ENCODE data around the gene GAS7.
"Not testable (repeated sequence)": the region's sequence is repeated elsewhere in the genome, so short reads cannot be mapped to it uniquely, and the experiment has no call there.

GAS7 gene

GRCh38 chr17:10060526-10060925, 137.9 kb downstream of the GAS7 start:
- TF ChIP-seq POLR2AphosphoS5 (IDR thresholded peaks at IDR 0.05; ENCODE audit: borderline replicate concordance, low read depth, low read length) (no peak), FOXP2 (optimal IDR thresholded peaks at IDR 0.05; ENCODE audit: control extremely low read depth, extremely low read length, insufficient read depth) (no peak), EZH2 (IDR thresholded peaks at IDR 0.05) (no peak)
- Histone ChIP-seq H3K4me3 (peak overlapping the region; percentile 38), H3K36me3 (ENCODE audit: insufficient read depth, low read length) (no peaks in the 10 kb centered on the region), H3K27ac (peak overlapping the region; percentile 90), H3K9ac (ENCODE audit: insufficient read length) (no peak overlapping the region), H3K9me3 (ENCODE audit: low read depth, low read length) (no peaks in the 10 kb centered on the region)
- no peak for DNase-seq (ENCODE audit: low read depth, low spot score)

DNA sequence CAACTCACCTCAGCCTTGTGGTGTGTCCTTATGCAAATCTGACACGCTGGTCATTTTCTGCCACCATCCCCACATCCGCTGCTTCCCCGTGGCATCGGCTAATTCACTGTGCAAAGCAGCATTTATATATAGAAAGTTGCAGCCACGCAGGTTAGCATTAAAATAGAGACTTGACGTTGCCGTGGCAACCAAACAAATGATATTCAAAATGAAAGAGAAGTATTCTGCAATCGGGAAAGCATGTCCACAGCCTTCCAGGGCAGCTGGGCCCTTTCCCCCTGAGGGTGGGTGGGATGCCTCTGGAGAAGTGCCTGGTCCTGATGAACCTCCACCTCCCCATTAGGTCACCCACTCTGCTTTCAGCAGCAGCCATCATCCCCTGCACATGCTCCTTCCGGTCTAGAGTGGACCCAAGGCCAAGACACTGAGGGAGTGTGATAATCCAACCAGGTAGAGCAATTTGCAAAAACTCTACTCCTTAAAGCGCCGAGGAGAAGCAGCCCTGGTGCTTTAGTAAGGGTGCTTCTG, 138.7 kb downstream of the GAS7 start:
- Histone ChIP-seq H3K9ac (ENCODE audit: insufficient read length) (no peak overlapping the region), H3K36me3 (ENCODE audit: insufficient read depth, low read length) (no peaks in the 10 kb centered on the region), H3K4me3 (no peak overlapping the region), H3K9me3 (ENCODE audit: low read depth, low read length) (no peaks in the 10 kb centered on the region), H3K27ac (no peak overlapping the region)
- TF ChIP-seq EZH2 (IDR thresholded peaks at IDR 0.05), result no peak
- TF ChIP-seq POLR2AphosphoS5 (IDR thresholded peaks at IDR 0.05; ENCODE audit: borderline replicate concordance, low read depth, low read length), result no peak
- TF ChIP-seq FOXP2 (optimal IDR thresholded peaks at IDR 0.05; ENCODE audit: control extremely low read depth, extremely low read length, insufficient read depth), result no peak
- no peak for DNase-seq (ENCODE audit: low read depth, low spot score)

DNA sequence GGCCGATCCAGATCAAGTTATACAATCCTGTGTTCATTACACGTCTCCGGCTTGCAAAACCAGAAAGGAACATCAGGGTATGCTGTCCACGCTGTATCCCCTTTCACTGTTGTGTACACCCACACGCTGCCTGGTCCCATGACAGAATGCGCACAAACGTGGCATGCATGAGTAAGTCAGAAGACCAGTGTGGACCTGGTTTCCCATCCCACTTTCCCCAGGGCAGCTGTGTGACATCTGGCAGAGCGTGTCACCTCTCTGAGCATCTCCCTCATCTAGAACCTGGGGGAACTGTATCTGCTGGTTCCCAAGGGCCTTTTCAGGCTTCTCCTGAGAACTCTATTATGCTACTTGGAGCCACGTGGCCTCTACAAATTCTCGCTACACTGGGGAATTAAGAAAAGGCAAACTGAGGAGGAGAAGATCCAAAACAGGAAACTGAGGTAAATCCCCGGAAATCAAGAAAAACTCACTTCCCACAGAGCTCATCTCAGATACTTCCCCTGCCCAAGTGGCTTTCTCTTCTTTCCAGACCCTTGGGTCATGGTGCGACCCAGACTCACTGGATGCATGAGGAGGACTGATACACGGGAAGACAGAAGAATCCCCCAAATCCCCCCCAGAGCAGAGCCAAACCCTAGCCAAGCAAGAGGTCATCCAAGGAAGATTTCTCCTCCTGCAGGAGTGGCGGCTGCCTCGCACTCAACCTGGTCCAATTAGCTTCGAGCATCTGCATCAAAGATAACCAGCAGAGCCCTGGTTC, 139.3 kb downstream of the GAS7 start:
- no peaks in the 10 kb centered on the region for H3K36me3 ChIP-seq (ENCODE audit: insufficient read depth, low read length)
- H3K9ac ChIP-seq (ENCODE audit: insufficient read length), result no peak overlapping the region
- no peaks in the 10 kb centered on the region for H3K9me3 ChIP-seq (ENCODE audit: low read depth, low read length)
- no peak overlapping the region for H3K4me3 ChIP-seq
- no peak for TF ChIP-seq POLR2AphosphoS5 (IDR thresholded peaks at IDR 0.05; ENCODE audit: borderline replicate concordance, low read depth, low read length)
- TF ChIP-seq FOXP2 (optimal IDR thresholded peaks at IDR 0.05; ENCODE audit: control extremely low read depth, extremely low read length, insufficient read depth), result no peak
- no peak for TF ChIP-seq EZH2 (IDR thresholded peaks at IDR 0.05)
- H3K27ac ChIP-seq, result no peak overlapping the region
- no peak for DNase-seq (ENCODE audit: low read depth, low spot score)

DNA sequence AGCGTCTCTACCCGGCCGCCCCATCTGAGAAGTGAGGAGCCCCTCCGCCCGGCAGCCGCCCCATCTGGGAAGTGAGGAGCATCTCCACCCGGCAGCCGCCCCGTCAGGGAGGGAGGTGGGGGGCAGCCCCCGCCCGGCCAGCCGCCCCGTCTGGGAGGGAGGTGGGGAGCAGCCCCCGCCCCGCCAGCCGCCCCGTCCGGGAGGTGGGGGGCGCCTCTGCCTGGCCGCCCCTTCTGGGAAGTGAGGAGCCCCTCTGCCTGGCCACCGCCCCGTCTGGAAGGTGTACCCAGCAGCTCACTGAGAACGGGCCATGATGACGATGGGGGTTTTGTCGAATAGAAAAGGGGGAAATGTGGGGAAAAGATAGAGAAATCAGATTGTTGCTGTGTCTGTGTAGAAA, 140.9 kb downstream of the GAS7 start:
- H3K27ac ChIP-seq; H3K4me3 ChIP-seq; H3K9me3 ChIP-seq (ENCODE audit: low read depth, low read length); H3K9ac ChIP-seq (ENCODE audit: insufficient read length); H3K36me3 ChIP-seq (ENCODE audit: insufficient read depth, low read length); DNase-seq (ENCODE audit: low read depth, low spot score): not testable (repeated sequence)

GRCh38 chr17:10055262-10055975, 143.0 kb downstream of the GAS7 start:
- Histone ChIP-seq H3K9ac (ENCODE audit: insufficient read length) (no peak overlapping the region), H3K9me3 (ENCODE audit: low read depth, low read length) (no peaks in the 10 kb centered on the region), H3K36me3 (ENCODE audit: insufficient read depth, low read length) (no peaks in the 10 kb centered on the region), H3K27ac (no peak overlapping the region), H3K4me3 (no peak overlapping the region)
- no peak for DNase-seq (ENCODE audit: low read depth, low spot score)
- TF ChIP-seq FOXP2 (optimal IDR thresholded peaks at IDR 0.05; ENCODE audit: control extremely low read depth, extremely low read length, insufficient read depth) (no peak), POLR2AphosphoS5 (IDR thresholded peaks at IDR 0.05; ENCODE audit: borderline replicate concordance, low read depth, low read length) (no peak), EZH2 (IDR thresholded peaks at IDR 0.05) (no peak)

GRCh38 chr17:10053782-10054540, 144.4 kb downstream of the GAS7 start:
- Histone ChIP-seq H3K27ac (no peak overlapping the region), H3K4me3 (no peak overlapping the region)

DNA sequence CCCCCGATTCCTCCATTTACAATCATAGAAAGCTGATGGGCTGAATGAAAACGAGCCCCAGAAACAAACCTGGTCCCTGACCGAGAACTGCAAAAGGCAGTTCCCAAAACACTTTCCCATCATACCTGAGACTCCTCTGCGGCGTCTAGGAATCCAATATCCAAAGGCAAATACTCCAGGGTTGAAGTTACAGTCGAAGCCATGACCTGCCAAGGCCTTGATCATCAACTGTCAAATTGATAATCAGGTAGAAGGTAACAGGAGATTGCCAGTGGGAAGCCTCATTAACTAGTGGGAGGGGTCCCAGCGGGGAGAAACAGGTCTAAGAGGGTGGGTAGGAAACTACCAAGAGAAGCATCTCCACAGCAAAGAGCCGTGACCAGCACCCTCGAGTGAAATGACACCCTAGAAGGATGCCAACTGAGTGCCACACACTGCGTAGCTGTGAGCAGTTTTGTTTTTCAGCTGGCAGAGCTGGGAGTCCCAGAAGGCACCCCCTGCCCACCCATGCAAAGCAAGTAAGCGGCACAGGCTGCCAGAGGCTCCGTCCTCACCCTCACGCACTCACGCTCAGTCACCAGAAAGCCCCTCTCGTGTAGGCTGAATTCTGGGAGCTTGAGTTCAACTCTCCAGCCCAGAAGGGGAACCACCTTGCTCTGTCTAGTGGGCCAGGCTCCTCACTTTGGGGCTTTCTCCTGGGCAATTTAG, 146.1 kb downstream of the GAS7 start:
- H3K36me3 ChIP-seq (ENCODE audit: insufficient read depth, low read length), result no peaks in the 10 kb centered on the region
- DNase-seq (ENCODE audit: low read depth, low spot score), result no peak
- TF ChIP-seq FOXP2 (optimal IDR thresholded peaks at IDR 0.05; ENCODE audit: control extremely low read depth, extremely low read length, insufficient read depth) (no peak), EZH2 (IDR thresholded peaks at IDR 0.05) (no peak), POLR2AphosphoS5 (IDR thresholded peaks at IDR 0.05; ENCODE audit: borderline replicate concordance, low read depth, low read length) (no peak)
- no peak overlapping the region for H3K27ac ChIP-seq
- H3K9me3 ChIP-seq (ENCODE audit: low read depth, low read length), result no peaks in the 10 kb centered on the region
- no peak overlapping the region for H3K4me3 ChIP-seq
- H3K9ac ChIP-seq (ENCODE audit: insufficient read length), result no peak overlapping the region

More at GRCh38 chr17:10053782-10054540, 144.4 kb downstream of the GAS7 start:
- no peak for DNase-seq (ENCODE audit: low read depth, low spot score)
- TF ChIP-seq FOXP2 (optimal IDR thresholded peaks at IDR 0.05; ENCODE audit: control extremely low read depth, extremely low read length, insufficient read depth), result no peak
- TF ChIP-seq POLR2AphosphoS5 (IDR thresholded peaks at IDR 0.05; ENCODE audit: borderline replicate concordance, low read depth, low read length), result no peak
- TF ChIP-seq EZH2 (IDR thresholded peaks at IDR 0.05), result no peak
- H3K9ac ChIP-seq (ENCODE audit: insufficient read length), result no peak overlapping the region
- H3K9me3 ChIP-seq (ENCODE audit: low read depth, low read length), result no peaks in the 10 kb centered on the region
- no peaks in the 10 kb centered on the region for H3K36me3 ChIP-seq (ENCODE audit: insufficient read depth, low read length)

GRCh38 chr17:10051112-10051511, 147.3 kb downstream of the GAS7 start:
- H3K9ac ChIP-seq (ENCODE audit: insufficient read length), result no peak overlapping the region
- H3K27ac ChIP-seq, result no peak overlapping the region
- H3K9me3 ChIP-seq (ENCODE audit: low read depth, low read length), result no peaks in the 10 kb centered on the region
- no peaks in the 10 kb centered on the region for H3K36me3 ChIP-seq (ENCODE audit: insufficient read depth, low read length)
- TF ChIP-seq FOXP2 (optimal IDR thresholded peaks at IDR 0.05; ENCODE audit: control extremely low read depth, extremely low read length, insufficient read depth), result no peak
- no peak for TF ChIP-seq EZH2 (IDR thresholded peaks at IDR 0.05)
- TF ChIP-seq POLR2AphosphoS5 (IDR thresholded peaks at IDR 0.05; ENCODE audit: borderline replicate concordance, low read depth, low read length), result no peak
- no peak overlapping the region for H3K4me3 ChIP-seq
- DNase-seq (ENCODE audit: low read depth, low spot score), result no peak
